HL-60 (cell line): ENCODE measurements around the gene GDI1.

Experiments used
- GABPA ChIP-seq: IDR thresholded peaks from 2 replicates; pipeline ENCODE4 v1.6.1; 2012; ENCODE audit warnings: low read depth
- TF ChIP-seq, protein P1 (sequence below): IDR thresholded peaks from 2 replicates; pipeline ENCODE4 v1.6.1; 2012; ENCODE audit warnings: low read depth; ENCODE audit not compliant: insufficient replicate concordance

DNA sequence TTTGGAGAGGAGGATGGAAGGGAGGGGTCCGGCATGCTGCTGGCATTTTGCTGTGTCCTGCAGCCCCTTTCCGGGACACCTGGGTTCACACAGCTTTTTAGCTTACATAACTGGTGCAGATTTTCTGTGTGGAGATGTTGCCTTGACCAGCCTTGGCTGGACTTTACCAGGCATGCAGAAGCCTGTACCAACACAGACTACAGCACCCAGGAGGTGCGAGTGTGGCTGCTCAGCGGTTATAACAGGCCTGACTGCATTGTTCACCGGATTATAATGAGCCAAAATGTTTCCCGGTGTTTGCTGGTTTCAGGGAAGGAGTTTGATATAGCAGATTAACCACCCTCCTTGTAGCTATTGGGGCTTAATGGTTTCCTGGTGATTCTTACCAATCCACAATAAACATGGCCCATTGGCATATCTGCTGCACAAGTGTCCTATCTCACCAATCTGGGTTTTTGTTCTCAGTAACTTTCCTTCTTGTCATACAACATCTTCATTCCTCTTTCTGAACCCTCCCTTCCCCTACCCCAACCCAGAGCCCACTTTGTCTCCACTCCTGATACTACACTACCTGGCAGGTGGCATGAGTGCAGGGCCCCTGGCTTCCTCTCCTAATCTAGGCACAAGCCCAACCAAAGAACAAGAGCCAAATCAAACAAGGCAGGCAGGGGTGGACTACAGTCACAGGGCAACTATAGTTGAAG is 34.9 kb upstream of the GDI1 start:
- no peak for TF ChIP-seq GABPA
- TF ChIP-seq, protein P1, sequence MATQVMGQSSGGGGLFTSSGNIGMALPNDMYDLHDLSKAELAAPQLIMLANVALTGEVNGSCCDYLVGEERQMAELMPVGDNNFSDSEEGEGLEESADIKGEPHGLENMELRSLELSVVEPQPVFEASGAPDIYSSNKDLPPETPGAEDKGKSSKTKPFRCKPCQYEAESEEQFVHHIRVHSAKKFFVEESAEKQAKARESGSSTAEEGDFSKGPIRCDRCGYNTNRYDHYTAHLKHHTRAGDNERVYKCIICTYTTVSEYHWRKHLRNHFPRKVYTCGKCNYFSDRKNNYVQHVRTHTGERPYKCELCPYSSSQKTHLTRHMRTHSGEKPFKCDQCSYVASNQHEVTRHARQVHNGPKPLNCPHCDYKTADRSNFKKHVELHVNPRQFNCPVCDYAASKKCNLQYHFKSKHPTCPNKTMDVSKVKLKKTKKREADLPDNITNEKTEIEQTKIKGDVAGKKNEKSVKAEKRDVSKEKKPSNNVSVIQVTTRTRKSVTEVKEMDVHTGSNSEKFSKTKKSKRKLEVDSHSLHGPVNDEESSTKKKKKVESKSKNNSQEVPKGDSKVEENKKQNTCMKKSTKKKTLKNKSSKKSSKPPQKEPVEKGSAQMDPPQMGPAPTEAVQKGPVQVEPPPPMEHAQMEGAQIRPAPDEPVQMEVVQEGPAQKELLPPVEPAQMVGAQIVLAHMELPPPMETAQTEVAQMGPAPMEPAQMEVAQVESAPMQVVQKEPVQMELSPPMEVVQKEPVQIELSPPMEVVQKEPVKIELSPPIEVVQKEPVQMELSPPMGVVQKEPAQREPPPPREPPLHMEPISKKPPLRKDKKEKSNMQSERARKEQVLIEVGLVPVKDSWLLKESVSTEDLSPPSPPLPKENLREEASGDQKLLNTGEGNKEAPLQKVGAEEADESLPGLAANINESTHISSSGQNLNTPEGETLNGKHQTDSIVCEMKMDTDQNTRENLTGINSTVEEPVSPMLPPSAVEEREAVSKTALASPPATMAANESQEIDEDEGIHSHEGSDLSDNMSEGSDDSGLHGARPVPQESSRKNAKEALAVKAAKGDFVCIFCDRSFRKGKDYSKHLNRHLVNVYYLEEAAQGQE: no peak
